HEK293 (cell line): ENCODE measurements around the gene ZFYVE28.

Source experiments
- CTCF ChIP-seq: fragments of 450-650 bp; formaldehyde crosslinking; IDR thresholded peaks from 2 replicates; pipeline ENCODE4 v1.5.1; 2016; ENCODE audit warnings: missing biosample characterization, missing genetic modification characterization
- KLF9 ChIP-seq: fragments of 450-650 bp; formaldehyde crosslinking; IDR thresholded peaks from 2 replicates; pipeline ENCODE4 v1.5.1; 2016; ENCODE audit warnings: missing biosample characterization, missing genetic modification characterization, low read depth
- TF ChIP-seq, protein P1 (sequence below): fragments of 450-650 bp; formaldehyde crosslinking; IDR thresholded peaks from 2 replicates; pipeline ENCODE4 v1.5.1; 2016; ENCODE audit warnings: missing biosample characterization, missing genetic modification characterization

DNA sequence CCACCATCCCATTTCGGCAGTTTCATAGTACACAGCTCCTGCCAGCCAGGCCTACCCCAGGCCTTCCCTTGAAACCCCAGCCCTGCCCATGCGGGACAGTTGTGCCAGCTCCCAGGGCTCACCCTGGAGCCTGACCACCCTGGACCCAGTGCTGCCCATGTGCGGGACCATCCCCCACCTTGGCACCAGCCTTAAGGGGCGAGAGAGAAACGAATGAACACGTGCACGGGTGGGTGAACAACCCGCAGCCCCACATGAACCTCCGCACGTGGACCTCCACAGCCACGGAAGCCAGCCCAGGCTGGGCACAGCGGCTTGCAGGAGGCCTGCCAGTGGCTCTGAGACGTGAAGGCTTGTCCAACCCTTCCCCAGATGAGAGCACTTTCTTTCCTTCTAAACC, 80.5 kb downstream of the ZFYVE28 start:
- TF ChIP-seq CTCF (tag by site-specific recombination): no peak
- TF ChIP-seq, protein P1, sequence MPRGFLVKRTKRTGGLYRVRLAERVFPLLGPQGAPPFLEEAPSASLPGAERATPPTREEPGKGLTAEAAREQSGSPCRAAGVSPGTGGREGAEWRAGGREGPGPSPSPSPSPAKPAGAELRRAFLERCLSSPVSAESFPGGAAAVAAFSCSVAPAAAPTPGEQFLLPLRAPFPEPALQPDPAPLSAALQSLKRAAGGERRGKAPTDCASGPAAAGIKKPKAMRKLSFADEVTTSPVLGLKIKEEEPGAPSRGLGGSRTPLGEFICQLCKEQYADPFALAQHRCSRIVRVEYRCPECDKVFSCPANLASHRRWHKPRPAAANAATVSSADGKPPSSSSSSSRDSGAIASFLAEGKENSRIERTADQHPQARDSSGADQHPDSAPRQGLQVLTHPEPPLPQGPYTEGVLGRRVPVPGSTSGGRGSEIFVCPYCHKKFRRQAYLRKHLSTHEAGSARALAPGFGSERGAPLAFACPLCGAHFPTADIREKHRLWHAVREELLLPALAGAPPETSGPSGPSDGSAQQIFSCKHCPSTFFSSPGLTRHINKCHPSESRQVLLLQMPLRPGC: no peak
- TF ChIP-seq KLF9: no peak
